Keratinocyte (primary cell): Measurements from ENCODE around the gene ST6GAL1. TPM values are rescaled to one million over a fixed set of nuclear protein-coding genes. Genes with fewer than 3 reads are reported as not detected.
A peak's percentile ranks its signal among the peaks of the same experiment; 100 is the strongest.

ENCODE experiments used
- DNase-seq: peaks from one replicate; pipeline ENCODE4 v3.0.0-alpha.2; 2011; ENCODE audit warnings: low read depth, missing footprints, low spot score
- FAIRE-seq: peaks from 2 replicates; lab custom pipeline; 2011; peaks lifted over from hg19 to GRCh38; lab: Jason Lieb, UNC
- H2AFZ ChIP-seq: 2 replicates; pipeline ENCODE4 v1.6.0; 2012; ENCODE audit warnings: low read length, control low read depth, inconsistent platforms; ENCODE audit not compliant: control insufficient read depth
- H3K27ac ChIP-seq: 2 replicates; pipeline ENCODE4 v1.5.1; 2011; ENCODE audit warnings: low read length; ENCODE audit not compliant: control insufficient read depth, insufficient read depth
- H3K27me3 ChIP-seq: 3 replicates; pipeline ENCODE4 v1.6.0; 2011; ENCODE audit warnings: low read length; ENCODE audit not compliant: control insufficient read depth, insufficient read depth; ENCODE audit errors: extremely low read depth
- H3K36me3 ChIP-seq, 2 experiments: 2 replicates in 1 of 2; 3 replicates in 1 of 2; pipeline ENCODE4 v1.5.1; 2011; ENCODE audit warnings: low read length in 2 of 2, mild to moderate bottlenecking in 1 of 2; ENCODE audit not compliant: control insufficient read depth in 2 of 2, insufficient read depth in 2 of 2; ENCODE audit errors: extremely low read depth in 1 of 2
- H3K4me1 ChIP-seq: 3 replicates; pipeline ENCODE4 v1.5.1; 2011; ENCODE audit warnings: low read length; ENCODE audit not compliant: control insufficient read depth, insufficient read depth; ENCODE audit errors: extremely low read depth
- H3K4me2 ChIP-seq: 3 replicates; pipeline ENCODE4 v1.6.0; 2011; ENCODE audit warnings: low read depth, low read length; ENCODE audit not compliant: control insufficient read depth, insufficient read depth; ENCODE audit errors: extremely low read depth
- H3K4me3 ChIP-seq, 3 experiments: fragments of 200-600 bp in 1 of 3; sonication (generic) in 1 of 3; 2 replicates in 2 of 3; 3 replicates in 1 of 3; pipeline ENCODE4 v1.5.1; 2011 to 2016; ENCODE audit warnings: low read length in 3 of 3, mild to moderate bottlenecking in 3 of 3, control low read depth in 2 of 3, inconsistent platforms in 1 of 3, low read depth in 1 of 3, mixed read lengths in 1 of 3, mixed run types in 1 of 3, moderate library complexity in 1 of 3; ENCODE audit not compliant: control insufficient read depth in 2 of 3, insufficient read depth in 2 of 3; ENCODE audit errors: extremely low read depth in 1 of 3
- H3K79me2 ChIP-seq: 2 replicates; pipeline ENCODE4 v1.6.0; 2012; ENCODE audit warnings: low read length; ENCODE audit not compliant: control insufficient read depth, insufficient read depth
- H3K9ac ChIP-seq: 3 replicates; pipeline ENCODE4 v1.6.0; 2011; ENCODE audit warnings: low read length; ENCODE audit not compliant: control insufficient read depth, insufficient read depth; ENCODE audit errors: extremely low read depth
- H3K9me1 ChIP-seq: 3 replicates; pipeline ENCODE4 v1.6.0; 2011; ENCODE audit warnings: low read length; ENCODE audit not compliant: control insufficient read depth, insufficient read depth; ENCODE audit errors: extremely low read depth
- H3K9me3 ChIP-seq: 2 replicates; pipeline ENCODE4 v1.5.1; 2012; ENCODE audit warnings: low read depth, low read length; ENCODE audit not compliant: control insufficient read depth
- H4K20me1 ChIP-seq: 3 replicates; pipeline ENCODE4 v1.6.0; 2011; ENCODE audit warnings: low read length; ENCODE audit not compliant: control insufficient read depth, insufficient read depth; ENCODE audit errors: extremely low read depth
- CTCF ChIP-seq, 3 experiments: IDR thresholded peaks in 1 of 3; conservative IDR thresholded peaks in 1 of 3; optimal IDR thresholded peaks in 1 of 3; 2 replicates in 2 of 3; 3 replicates in 1 of 3; pipeline versions ENCODE3 to v1.5.1; 2011; ENCODE audit warnings: low read length in 3 of 3, mild to moderate bottlenecking in 3 of 3, moderate library complexity in 2 of 3, control low read depth in 1 of 3, inconsistent platforms in 1 of 3; ENCODE audit not compliant: insufficient read depth in 2 of 3; ENCODE audit errors: extremely low read depth in 1 of 3
- EZH2 ChIP-seq: IDR thresholded peaks from one replicate; pipeline ENCODE4 v1.6.1; 2012; ENCODE audit warnings: inconsistent platforms, mild to moderate bottlenecking, low read length, moderate library complexity
- dilution Hi-C: fragments of 300-500 bp; cut with MboI; formaldehyde crosslinking; loops from one replicate; pipeline ENCODE4 v1.7.0; 2020; ENCODE audit warnings: low sequenced_read_pairs; ENCODE audit not compliant: extremely low pct_ligation_motif_present
- polyA plus RNA-seq, 5 experiments: library from polyadenylated mRNA; depleted of rRNA in 3 of 5; stranded (reverse) in 3 of 5; stranded (forward) in 1 of 5; unstranded in 1 of 5; fragments of >200 nt; gene quantifications; 1 replicate in 1 of 5; 2 replicates in 3 of 5; 3 replicates in 1 of 5; pipeline versions ENCODE4 v1.2.1 to v1.2.3, GENCODE V29; 2011 to 2012; ENCODE audit warnings: missing spikeins in 2 of 5, low read depth in 1 of 5, low replicate concordance in 1 of 5

Gene ST6GAL1
- polyA plus RNA-seq, 1 donor (not counting 4 experiments of a cell fraction or from before 2014, with no cell fraction given), result 7.5 TPM

GRCh38 chr3:186932281-186933181, 2.2 kb downstream of the ST6GAL1 start:
- H3K9me3 ChIP-seq, result no peaks in the 10 kb centered on the region
- no peaks in the 10 kb centered on the region for H4K20me1 ChIP-seq
- no peak for FAIRE-seq
- no peaks in the 10 kb centered on the region for H3K27me3 ChIP-seq
- H2AFZ ChIP-seq, result no peak overlapping the region
- H3K4me2 ChIP-seq, result peak overlapping the region; percentile 95
- no peak for TF ChIP-seq CTCF (optimal IDR thresholded peaks at IDR 0.05 in 1 of 3, IDR thresholded peaks at IDR 0.05 in 1 of 3, conservative IDR thresholded peaks at IDR 0.05 in 1 of 3; ENCODE audit: extremely low read depth in 1 of 3, insufficient read depth in 2 of 3, low read length in 3 of 3)
- TF ChIP-seq EZH2, result no peak
- H3K4me3 ChIP-seq, result peak overlapping the region in 1 of 3 experiments; percentile 56
- no peak overlapping the region for H3K9ac ChIP-seq
- dilution Hi-C loops, result no loop called here
- H3K79me2 ChIP-seq, result no peaks in the 10 kb centered on the region
- H3K27ac ChIP-seq, result no peak overlapping the region
- H3K36me3 ChIP-seq, result no peaks in the 10 kb centered on the region
- no peaks in the 10 kb centered on the region for H3K9me1 ChIP-seq
- peaks cover 19% of the 10 kb centered on the region for H3K4me1 ChIP-seq
- no peak for DNase-seq

GRCh38 chr3:186933816-186934215, 3.5 kb downstream of the ST6GAL1 start:
- no peaks in the 10 kb centered on the region for H3K27me3 ChIP-seq
- H3K27ac ChIP-seq, result no peak overlapping the region
- H3K4me3 ChIP-seq, result no peak overlapping the region
- FAIRE-seq, result no peak
- H3K36me3 ChIP-seq, result no peaks in the 10 kb centered on the region
- H3K4me2 ChIP-seq, result no peak overlapping the region
- H3K4me1 ChIP-seq, result peaks cover 19% of the 10 kb centered on the region
- H2AFZ ChIP-seq, result no peak overlapping the region
- H4K20me1 ChIP-seq, result no peaks in the 10 kb centered on the region
- H3K9me1 ChIP-seq, result no peaks in the 10 kb centered on the region
- dilution Hi-C loops, result no loop called here
- no peak overlapping the region for H3K9ac ChIP-seq
- no peak for DNase-seq
- no peaks in the 10 kb centered on the region for H3K9me3 ChIP-seq
- H3K79me2 ChIP-seq, result no peaks in the 10 kb centered on the region
- TF ChIP-seq EZH2, result no peak
- TF ChIP-seq CTCF (optimal IDR thresholded peaks at IDR 0.05 in 1 of 3, IDR thresholded peaks at IDR 0.05 in 1 of 3, conservative IDR thresholded peaks at IDR 0.05 in 1 of 3; ENCODE audit: extremely low read depth in 1 of 3, insufficient read depth in 2 of 3, low read length in 3 of 3), result no peak
